Keratinocyte (primary cell): ENCODE data around the gene TSPAN4. TPM values are rescaled to one million over a fixed set of nuclear protein-coding genes. Genes with fewer than 3 reads are reported as not detected.

Source experiments
- DNase-seq: peaks from one replicate; pipeline ENCODE4 v3.0.0-alpha.2; 2011; ENCODE audit warnings: low read depth, missing footprints, low spot score
- FAIRE-seq: peaks from 2 replicates; lab custom pipeline; 2011; peaks lifted over from hg19 to GRCh38; lab: Jason Lieb, UNC
- H2AFZ ChIP-seq: 2 replicates; pipeline ENCODE4 v1.6.0; 2012; ENCODE audit warnings: low read length, control low read depth, inconsistent platforms; ENCODE audit not compliant: control insufficient read depth
- H3K27ac ChIP-seq: 2 replicates; pipeline ENCODE4 v1.5.1; 2011; ENCODE audit warnings: low read length; ENCODE audit not compliant: control insufficient read depth, insufficient read depth
- H3K27me3 ChIP-seq: 3 replicates; pipeline ENCODE4 v1.6.0; 2011; ENCODE audit warnings: low read length; ENCODE audit not compliant: control insufficient read depth, insufficient read depth; ENCODE audit errors: extremely low read depth
- H3K36me3 ChIP-seq, 2 experiments: 2 replicates in 1 of 2; 3 replicates in 1 of 2; pipeline ENCODE4 v1.5.1; 2011; ENCODE audit warnings: low read length in 2 of 2, mild to moderate bottlenecking in 1 of 2; ENCODE audit not compliant: control insufficient read depth in 2 of 2, insufficient read depth in 2 of 2; ENCODE audit errors: extremely low read depth in 1 of 2
- H3K4me1 ChIP-seq: 3 replicates; pipeline ENCODE4 v1.5.1; 2011; ENCODE audit warnings: low read length; ENCODE audit not compliant: control insufficient read depth, insufficient read depth; ENCODE audit errors: extremely low read depth
- H3K4me2 ChIP-seq: 3 replicates; pipeline ENCODE4 v1.6.0; 2011; ENCODE audit warnings: low read depth, low read length; ENCODE audit not compliant: control insufficient read depth, insufficient read depth; ENCODE audit errors: extremely low read depth
- H3K4me3 ChIP-seq, 3 experiments: fragments of 200-600 bp in 1 of 3; sonication (generic) in 1 of 3; 2 replicates in 2 of 3; 3 replicates in 1 of 3; pipeline ENCODE4 v1.5.1; 2011 to 2016; ENCODE audit warnings: low read length in 3 of 3, mild to moderate bottlenecking in 3 of 3, control low read depth in 2 of 3, inconsistent platforms in 1 of 3, low read depth in 1 of 3, mixed read lengths in 1 of 3, mixed run types in 1 of 3, moderate library complexity in 1 of 3; ENCODE audit not compliant: control insufficient read depth in 2 of 3, insufficient read depth in 2 of 3; ENCODE audit errors: extremely low read depth in 1 of 3
- H3K79me2 ChIP-seq: 2 replicates; pipeline ENCODE4 v1.6.0; 2012; ENCODE audit warnings: low read length; ENCODE audit not compliant: control insufficient read depth, insufficient read depth
- H3K9ac ChIP-seq: 3 replicates; pipeline ENCODE4 v1.6.0; 2011; ENCODE audit warnings: low read length; ENCODE audit not compliant: control insufficient read depth, insufficient read depth; ENCODE audit errors: extremely low read depth
- H3K9me1 ChIP-seq: 3 replicates; pipeline ENCODE4 v1.6.0; 2011; ENCODE audit warnings: low read length; ENCODE audit not compliant: control insufficient read depth, insufficient read depth; ENCODE audit errors: extremely low read depth
- H3K9me3 ChIP-seq: 2 replicates; pipeline ENCODE4 v1.5.1; 2012; ENCODE audit warnings: low read depth, low read length; ENCODE audit not compliant: control insufficient read depth
- H4K20me1 ChIP-seq: 3 replicates; pipeline ENCODE4 v1.6.0; 2011; ENCODE audit warnings: low read length; ENCODE audit not compliant: control insufficient read depth, insufficient read depth; ENCODE audit errors: extremely low read depth
- CTCF ChIP-seq, 3 experiments: IDR thresholded peaks in 1 of 3; conservative IDR thresholded peaks in 1 of 3; optimal IDR thresholded peaks in 1 of 3; 2 replicates in 2 of 3; 3 replicates in 1 of 3; pipeline versions ENCODE3 to v1.5.1; 2011; ENCODE audit warnings: low read length in 3 of 3, mild to moderate bottlenecking in 3 of 3, moderate library complexity in 2 of 3, control low read depth in 1 of 3, inconsistent platforms in 1 of 3; ENCODE audit not compliant: insufficient read depth in 2 of 3; ENCODE audit errors: extremely low read depth in 1 of 3
- EZH2 ChIP-seq: IDR thresholded peaks from one replicate; pipeline ENCODE4 v1.6.1; 2012; ENCODE audit warnings: inconsistent platforms, mild to moderate bottlenecking, low read length, moderate library complexity
- dilution Hi-C: fragments of 300-500 bp; cut with MboI; formaldehyde crosslinking; loops from one replicate; pipeline ENCODE4 v1.7.0; 2020; ENCODE audit warnings: low sequenced_read_pairs; ENCODE audit not compliant: extremely low pct_ligation_motif_present
- polyA plus RNA-seq, 5 experiments: library from polyadenylated mRNA; depleted of rRNA in 3 of 5; stranded (reverse) in 3 of 5; stranded (forward) in 1 of 5; unstranded in 1 of 5; fragments of >200 nt; gene quantifications; 1 replicate in 1 of 5; 2 replicates in 3 of 5; 3 replicates in 1 of 5; pipeline versions ENCODE4 v1.2.1 to v1.2.3, GENCODE V29; 2011 to 2012; ENCODE audit warnings: missing spikeins in 2 of 5, low read depth in 1 of 5, low replicate concordance in 1 of 5

The TSPAN4 gene
- polyA plus RNA-seq, 1 donor (not counting 4 experiments of a cell fraction or from before 2014, with no cell fraction given), result 42.1 TPM

DNA sequence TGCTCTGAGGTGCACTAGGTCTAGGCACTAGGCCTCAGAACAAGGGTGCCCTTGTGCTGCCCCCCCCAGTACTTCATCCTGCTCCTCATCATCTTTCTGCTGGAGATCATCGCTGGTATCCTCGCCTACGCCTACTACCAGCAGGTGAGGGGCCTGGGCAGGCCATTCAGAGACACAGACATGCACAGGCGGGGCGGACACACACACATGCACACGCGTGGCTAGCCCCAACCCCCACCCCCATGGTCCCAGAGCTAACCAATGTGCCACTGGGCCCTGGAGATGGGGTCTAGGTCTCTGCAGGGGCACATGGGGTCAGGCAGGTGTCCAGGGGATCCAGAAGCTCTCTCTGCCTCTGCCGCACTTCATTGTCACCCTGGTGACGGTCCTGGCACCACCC is 6.0 kb upstream of the TSPAN4 start:
- DNase-seq (no peak), FAIRE-seq (no peak)
- no peak overlapping the region for H3K9ac ChIP-seq
- TF ChIP-seq CTCF (optimal IDR thresholded peaks at IDR 0.05 in 1 of 3, IDR thresholded peaks at IDR 0.05 in 1 of 3, conservative IDR thresholded peaks at IDR 0.05 in 1 of 3; ENCODE audit: extremely low read depth in 1 of 3, insufficient read depth in 2 of 3, low read length in 3 of 3), result no peak
- TF ChIP-seq EZH2, result no peak
- no peak overlapping the region for H3K4me3 ChIP-seq
- peaks cover 41% of the 10 kb centered on the region for H3K4me1 ChIP-seq
- H3K27ac ChIP-seq, result no peak overlapping the region
- H3K36me3 ChIP-seq, result peaks cover 28 to 30% of the 10 kb centered on the region in 2 experiments
- no peak overlapping the region for H3K4me2 ChIP-seq
- H4K20me1 ChIP-seq, result peaks cover 16% of the 10 kb centered on the region
- no peaks in the 10 kb centered on the region for H3K9me3 ChIP-seq
- H2AFZ ChIP-seq, result no peak overlapping the region
- peaks cover 3% of the 10 kb centered on the region for H3K9me1 ChIP-seq
- dilution Hi-C loops, result no loop called here
- no peaks in the 10 kb centered on the region for H3K27me3 ChIP-seq
- peaks cover 66% of the 10 kb centered on the region for H3K79me2 ChIP-seq

- H4K20me1 ChIP-seq, result peaks cover 21% of the 10 kb centered on the region
- H3K4me2 ChIP-seq, result no peak overlapping the region
- H3K27me3 ChIP-seq, result no peaks in the 10 kb centered on the region
- dilution Hi-C loops, result no loop called here
- H2AFZ ChIP-seq, result no peak overlapping the region
- FAIRE-seq, result no peak
- H3K79me2 ChIP-seq, result peaks cover 73% of the 10 kb centered on the region
- peaks cover 37% of the 10 kb centered on the region for H3K4me1 ChIP-seq
- H3K27ac ChIP-seq, result no peak overlapping the region
- no peak overlapping the region for H3K9ac ChIP-seq
- H3K36me3 ChIP-seq, result peaks cover 28 to 30% of the 10 kb centered on the region in 2 experiments
- no peaks in the 10 kb centered on the region for H3K9me3 ChIP-seq
- TF ChIP-seq CTCF (optimal IDR thresholded peaks at IDR 0.05 in 1 of 3, IDR thresholded peaks at IDR 0.05 in 1 of 3, conservative IDR thresholded peaks at IDR 0.05 in 1 of 3; ENCODE audit: extremely low read depth in 1 of 3, insufficient read depth in 2 of 3, low read length in 3 of 3) (no peak), EZH2 (no peak)
- H3K4me3 ChIP-seq, result no peak overlapping the region
- DNase-seq, result no peak
- peaks cover 3% of the 10 kb centered on the region for H3K9me1 ChIP-seq
These were observed 5.3 kb upstream of the TSPAN4 start for GRCh38 chr11:837189-837989.
